HCT116 (cell line): ENCODE results near the gene ZBTB16.

ENCODE experiments used
- CTCF ChIP-seq, 3 experiments: fragments of 200-600 bp in 1 of 3; sonication (generic) in 1 of 3; IDR thresholded peaks in 2 of 3; conservative IDR thresholded peaks in 1 of 3; 2 replicates each; pipeline ENCODE4 v1.5.1; 2012 to 2017; ENCODE audit warnings: low read depth in 2 of 3, low read length in 2 of 3, antibody characterized with exemption in 1 of 3, borderline replicate concordance in 1 of 3, control low read depth in 1 of 3, mild to moderate bottlenecking in 1 of 3, mixed read lengths in 1 of 3, mixed run types in 1 of 3, moderate library complexity in 1 of 3; ENCODE audit not compliant: insufficient read depth in 1 of 3
- EZH2 ChIP-seq: fragments of 200-600 bp; sonication (generic); IDR thresholded peaks from 2 replicates; pipeline ENCODE4 v1.6.1; 2017; ENCODE audit warnings: antibody characterized with exemption, mixed run types
- POLR2A ChIP-seq: IDR thresholded peaks from 2 replicates; pipeline ENCODE4 v1.7.0; 2011; ENCODE audit warnings: borderline replicate concordance; ENCODE audit not compliant: insufficient read depth, insufficient read length; ENCODE audit errors: extremely low read depth
- POLR2AphosphoS5 ChIP-seq: IDR thresholded peaks from 2 replicates; pipeline ENCODE4 v1.6.1; 2011; ENCODE audit warnings: mild to moderate bottlenecking, low read depth, low read length, moderate library complexity
- REST ChIP-seq: IDR thresholded peaks from 2 replicates; pipeline ENCODE4 v1.6.1; 2012; ENCODE audit warnings: low read depth
- SRF ChIP-seq: IDR thresholded peaks from 2 replicates; pipeline ENCODE4 v1.6.1; 2012; ENCODE audit warnings: low read depth
- ZNF274 ChIP-seq: fragments of 200-500 bp; sonication (Bioruptor generic); IDR thresholded peaks from 2 replicates; pipeline ENCODE4 v1.6.1; 2014; ENCODE audit warnings: mild to moderate bottlenecking, low read depth, low read length, inconsistent platforms

- no peak for TF ChIP-seq CTCF (IDR thresholded peaks at IDR 0.05 in 2 of 3, conservative IDR thresholded peaks at IDR 0.05 in 1 of 3; ENCODE audit: borderline replicate concordance in 1 of 3, insufficient read depth in 1 of 3, low read depth in 2 of 3, low read length in 2 of 3)
- TF ChIP-seq SRF: no peak
- no peak for TF ChIP-seq EZH2
- TF ChIP-seq POLR2A: no peak
- TF ChIP-seq POLR2AphosphoS5: no peak
- TF ChIP-seq ZNF274: no peak
- TF ChIP-seq REST: no peak
Measured at GRCh38 chr11:114017723-114018122, 41.8 kb upstream of the ZBTB16 start.
